HG03520 (cell line): Measurements from ENCODE around the gene INO80.

Experiments used
- ATAC-seq: cut with Tn5 transposase; IDR thresholded peaks from one replicate; pipeline ENCODE4 v1.9.1; 2021; ENCODE audit warnings: mild to moderate bottlenecking, moderate library complexity; ENCODE audit not compliant: unreplicated experiment

Gene INO80

DNA sequence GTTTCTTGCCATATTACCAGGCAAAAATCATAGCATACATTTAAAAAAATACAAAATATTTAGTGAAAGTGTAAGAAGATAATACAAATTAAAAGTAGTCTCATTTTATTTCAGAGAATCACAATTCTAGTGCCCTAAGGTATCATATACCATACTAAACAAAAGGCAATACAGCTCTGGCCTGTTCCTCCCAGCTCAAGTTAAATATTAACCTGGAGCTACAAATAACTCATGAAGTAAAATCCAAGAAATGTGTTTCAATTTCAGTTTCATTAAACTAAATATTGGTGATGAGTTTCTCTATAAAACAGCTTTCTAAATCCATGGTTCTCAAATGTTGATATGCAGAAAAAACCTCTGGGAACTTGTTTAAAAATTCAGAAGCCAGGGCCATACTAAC lies 67.7 kb downstream of the INO80 start:
- ATAC-seq = no peak

DNA sequence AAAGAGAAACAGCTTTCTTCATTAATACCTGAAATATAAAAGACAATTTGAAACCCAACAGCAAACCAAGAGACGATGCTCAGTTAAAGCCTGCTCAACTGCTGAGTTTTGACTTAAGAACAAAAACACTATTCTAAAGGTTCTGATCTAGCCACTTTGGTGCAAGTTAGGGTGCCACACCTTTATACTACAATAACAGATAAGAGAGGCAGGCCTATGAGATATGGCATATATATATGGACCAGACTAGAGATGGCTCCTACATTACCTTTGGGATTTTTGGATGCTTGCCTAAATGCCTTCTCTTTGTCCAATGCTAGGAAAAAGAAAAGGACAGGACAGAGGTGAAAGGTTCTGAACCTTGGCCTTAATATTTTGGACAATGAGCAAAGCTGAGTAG lies 68.6 kb downstream of the INO80 start:
- ATAC-seq = no peak

DNA sequence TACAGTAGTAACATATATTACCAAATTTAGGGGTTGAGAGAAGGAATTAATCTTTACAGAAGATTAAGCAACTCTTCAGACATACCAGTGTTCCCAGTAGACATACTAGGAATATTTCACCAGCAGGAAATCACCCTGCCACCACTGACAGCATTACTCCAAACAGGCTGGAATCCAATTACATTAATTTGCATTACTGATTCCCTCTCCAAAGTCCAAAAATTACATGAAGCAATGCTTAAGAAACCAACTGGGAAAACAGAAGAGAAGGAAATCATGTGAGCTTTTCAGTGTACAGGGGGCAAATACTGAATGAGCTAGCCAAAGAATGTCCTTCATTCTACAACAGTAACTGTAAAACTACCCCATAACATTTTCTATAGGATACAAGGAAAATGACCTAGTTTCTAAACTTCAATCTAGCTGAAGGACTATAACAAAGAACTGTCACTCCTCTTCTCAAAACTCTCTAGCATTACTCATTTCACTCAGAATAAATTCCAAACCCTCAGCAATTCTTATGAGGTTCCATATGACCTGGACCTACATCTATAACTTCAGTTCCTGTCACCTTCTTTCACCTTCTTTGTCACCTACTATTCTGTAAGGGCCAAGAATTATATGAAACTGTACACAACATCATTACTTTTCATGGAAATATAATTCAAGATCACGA lies 72.7 kb downstream of the INO80 start:
- ATAC-seq = no peak

DNA sequence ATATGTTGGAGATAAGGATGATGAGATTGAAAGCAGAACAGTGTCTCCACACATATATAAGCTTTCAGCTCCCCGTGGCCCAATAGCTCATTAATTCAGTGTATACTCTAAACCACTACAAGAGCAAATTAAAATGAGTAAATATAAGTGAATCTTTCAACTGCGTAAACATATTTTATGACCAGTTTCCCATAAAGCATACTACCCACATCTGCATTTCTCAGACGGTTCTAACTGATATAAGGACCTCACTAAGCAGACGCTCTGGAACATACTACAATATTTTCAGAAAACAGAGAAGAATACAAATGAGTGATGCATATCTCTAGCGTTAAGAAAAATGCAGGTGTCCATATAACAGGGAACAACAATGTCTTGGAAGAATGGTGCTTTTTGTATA lies 73.2 kb downstream of the INO80 start:
- no peak for ATAC-seq

- no peak for ATAC-seq
Observed at GRCh38 chr15:41039121-41039520, 77.0 kb downstream of the INO80 start.

GRCh38 chr15:41032079-41032328 lies 84.1 kb downstream of the INO80 start:
- ATAC-seq = no peak

DNA sequence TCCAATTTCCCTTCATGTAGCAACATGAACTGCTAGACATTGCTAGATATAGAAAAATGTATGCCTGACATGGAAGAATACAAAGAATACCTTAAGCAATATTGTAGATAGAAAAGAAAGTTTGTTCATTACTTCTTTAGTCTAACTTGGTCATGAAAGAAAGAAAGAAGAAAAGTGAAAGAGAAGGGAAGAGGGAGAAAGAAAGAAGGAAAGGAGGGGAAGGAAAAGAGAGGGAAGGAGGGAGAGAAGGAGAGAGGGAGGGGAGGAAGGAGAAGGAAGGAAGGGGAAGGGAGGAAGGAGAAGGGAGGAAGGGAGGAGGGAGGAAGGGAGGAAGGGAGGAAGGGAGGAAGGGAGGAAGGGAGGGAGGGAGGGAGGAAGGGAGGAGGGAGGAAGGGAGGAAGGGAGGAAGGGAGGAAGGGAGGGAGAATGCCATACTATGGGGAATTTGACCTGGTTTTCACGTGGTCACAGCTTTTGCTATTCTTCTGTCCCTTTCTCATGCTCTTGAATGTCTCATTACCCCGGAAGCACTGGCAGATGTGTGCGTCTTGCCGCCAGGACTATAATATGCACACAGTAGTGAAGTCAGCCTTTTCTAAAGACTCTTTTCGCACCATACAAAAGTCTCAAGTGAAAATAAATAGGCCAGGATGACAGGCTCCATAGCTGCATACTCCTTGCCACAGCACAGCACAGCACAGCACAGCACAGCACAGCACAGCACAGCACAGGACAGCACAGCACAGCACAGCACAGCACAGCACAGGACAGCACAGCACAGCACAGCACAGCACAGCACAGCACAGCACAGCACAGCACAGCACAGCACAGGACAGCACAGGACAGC lies 84.6 kb downstream of the INO80 start:
- no peak for ATAC-seq

DNA sequence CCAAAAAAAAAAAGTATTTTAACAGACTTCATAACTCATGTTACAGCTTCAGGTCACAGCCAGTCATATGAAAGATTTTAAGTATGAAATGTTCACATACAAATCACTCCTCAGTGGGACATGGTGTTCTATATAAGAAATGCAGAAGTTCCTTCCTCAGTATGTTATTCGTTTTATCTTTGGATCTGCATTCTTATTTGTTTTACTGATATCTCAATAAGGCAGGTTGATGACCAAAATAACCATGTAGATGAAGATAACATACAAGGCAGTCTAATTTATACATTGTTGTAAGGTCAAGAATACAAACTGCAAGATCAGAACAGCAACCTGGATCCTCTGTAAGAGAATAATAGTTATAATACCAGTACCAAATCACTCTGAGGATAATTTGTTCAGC lies 87.2 kb downstream of the INO80 start:
- no peak for ATAC-seq

DNA sequence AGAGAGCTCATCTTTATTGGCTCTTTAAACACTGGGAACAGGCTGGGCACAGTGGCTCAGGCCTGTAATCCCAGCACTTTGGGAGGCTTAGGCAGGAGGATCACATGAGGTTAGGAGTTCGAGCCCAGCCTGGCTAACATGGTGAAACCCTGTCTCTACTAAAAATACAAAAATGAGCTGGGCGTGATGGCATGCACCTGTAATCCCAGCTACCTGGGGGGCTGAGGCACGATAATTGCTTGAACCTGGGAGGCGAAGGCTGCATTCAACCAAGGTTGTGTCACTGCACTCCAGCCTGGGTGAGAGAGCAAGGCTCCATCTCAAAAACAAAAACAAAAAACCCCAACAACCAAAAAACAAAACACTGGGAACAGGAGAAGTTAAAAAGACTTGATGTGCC lies 90.7 kb downstream of the INO80 start:
- ATAC-seq = no peak

DNA sequence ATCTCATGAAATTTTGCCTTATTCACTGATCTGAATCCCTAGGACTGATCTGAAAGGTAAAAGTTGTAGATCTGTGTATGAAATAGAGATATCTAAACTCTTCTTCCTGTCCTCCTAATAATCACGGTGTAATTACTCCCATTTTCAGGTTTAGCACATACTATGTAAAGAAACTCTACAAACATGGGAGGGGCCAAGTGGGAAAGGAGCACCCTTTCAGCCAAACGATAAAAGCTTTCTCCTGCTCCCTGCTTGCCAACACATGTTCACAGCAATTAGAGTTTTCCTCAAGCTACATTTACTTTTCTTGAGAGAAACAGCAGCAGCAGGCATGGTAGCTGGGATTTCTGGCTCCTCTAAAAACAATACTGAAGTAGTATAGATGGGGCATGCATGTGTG lies 91.2 kb downstream of the INO80 start:
- no peak for ATAC-seq

DNA sequence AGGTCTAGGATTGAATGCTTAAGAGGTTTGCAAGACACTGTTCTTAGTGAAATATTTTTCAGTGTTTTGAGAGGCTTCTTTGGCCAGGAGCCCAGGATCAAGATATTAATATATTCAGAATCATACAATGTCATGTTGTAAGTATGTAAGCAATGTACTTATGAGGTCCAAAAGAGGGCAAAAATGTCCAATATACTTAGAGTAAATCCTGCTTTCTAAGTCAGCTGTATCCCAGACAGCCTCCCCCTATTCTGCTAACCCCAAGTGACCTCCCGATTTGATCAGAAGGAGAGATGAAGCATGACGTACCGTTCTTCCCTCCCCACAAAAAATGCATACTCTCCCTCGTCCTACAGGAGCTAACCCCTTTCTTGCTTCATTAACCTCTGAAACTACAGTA lies 91.9 kb downstream of the INO80 start:
- ATAC-seq = no peak

DNA sequence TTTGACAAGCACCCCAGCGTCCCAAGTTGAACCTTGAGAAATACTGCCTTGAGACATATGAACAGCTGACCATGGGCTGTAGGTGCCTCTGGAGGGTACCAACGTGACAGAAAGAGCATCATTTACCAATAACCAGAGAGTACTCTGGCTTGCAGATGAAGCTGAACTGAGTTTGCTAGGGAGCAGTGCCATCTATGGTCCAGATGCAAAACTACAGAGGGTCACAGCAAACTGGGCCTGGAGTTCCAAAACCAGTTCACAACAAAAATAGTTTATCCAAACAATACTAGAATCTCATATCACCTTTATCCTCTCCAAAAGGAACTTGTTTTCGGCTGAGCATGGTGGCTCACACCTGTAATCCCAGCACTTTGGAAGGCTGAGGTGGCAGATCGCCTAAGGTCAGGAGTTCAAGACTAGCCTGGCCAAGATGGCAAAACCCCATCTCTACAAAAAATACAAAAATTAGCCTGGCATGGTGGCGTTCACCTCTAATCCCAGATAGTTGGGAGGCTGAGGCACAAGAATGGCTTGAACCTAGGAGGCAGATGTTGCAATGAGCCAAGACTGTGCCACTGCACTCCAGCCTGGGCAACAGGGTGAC lies 93.5 kb downstream of the INO80 start:
- no peak for ATAC-seq

DNA sequence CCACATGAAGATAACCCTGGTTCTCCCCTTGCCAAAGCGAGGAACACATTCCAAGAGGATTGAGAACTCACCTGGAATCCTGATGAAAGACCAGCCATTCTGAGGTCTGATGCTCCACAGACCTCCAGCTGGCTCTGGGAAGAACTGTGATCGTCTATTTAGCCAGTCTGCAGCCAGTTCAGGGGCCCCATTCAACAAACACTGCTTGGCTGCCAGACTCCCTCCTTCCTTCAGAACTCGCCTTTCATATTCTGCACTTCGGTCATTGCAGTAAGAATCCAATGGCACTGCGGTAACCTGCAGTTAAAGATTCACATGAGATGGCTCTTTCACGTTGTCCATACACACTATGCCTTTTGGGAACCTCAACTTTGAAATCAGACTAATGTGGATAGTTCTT lies 95.3 kb downstream of the INO80 start:
- ATAC-seq = no peak

GRCh38 chr15:41020311-41020710 lies 95.8 kb downstream of the INO80 start:
- ATAC-seq = no peak

- ATAC-seq = no peak
Observed at GRCh38 chr15:41019174-41019573, 96.9 kb downstream of the INO80 start.

- no peak for ATAC-seq
Observed at GRCh38 chr15:41018534-41018933, 97.5 kb downstream of the INO80 start.

DNA sequence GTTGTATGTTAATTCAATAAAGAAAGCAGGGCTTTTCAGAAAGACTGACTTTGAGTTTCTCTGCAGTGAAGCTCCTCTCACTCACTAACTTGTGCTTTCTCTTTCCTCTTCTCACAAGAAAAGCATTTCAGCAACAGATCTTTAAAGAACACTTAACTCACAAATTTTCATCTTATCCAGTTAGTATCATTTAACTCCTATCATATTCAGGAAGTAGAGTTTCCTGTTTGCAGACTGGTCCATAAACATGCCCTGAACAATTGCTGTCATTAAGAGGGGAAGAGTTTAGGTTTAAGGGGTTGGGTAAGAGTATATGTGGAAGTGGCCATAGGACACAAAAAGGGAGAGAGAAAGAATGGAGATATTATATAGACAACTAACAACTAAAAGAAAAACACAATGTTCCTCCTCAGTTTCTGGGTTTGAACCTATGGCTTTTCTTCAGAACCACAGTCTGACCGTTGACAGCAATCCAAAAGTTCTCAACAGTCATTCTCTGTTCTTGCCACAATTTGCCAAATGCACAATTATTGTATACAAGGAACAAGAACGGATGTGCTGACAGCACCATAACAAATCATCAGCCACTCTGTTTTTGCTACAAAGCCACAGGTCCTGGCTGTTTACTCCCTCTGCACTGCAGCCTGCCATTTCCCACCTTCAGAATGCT lies 98.9 kb downstream of the INO80 start:
- ATAC-seq = no peak

DNA sequence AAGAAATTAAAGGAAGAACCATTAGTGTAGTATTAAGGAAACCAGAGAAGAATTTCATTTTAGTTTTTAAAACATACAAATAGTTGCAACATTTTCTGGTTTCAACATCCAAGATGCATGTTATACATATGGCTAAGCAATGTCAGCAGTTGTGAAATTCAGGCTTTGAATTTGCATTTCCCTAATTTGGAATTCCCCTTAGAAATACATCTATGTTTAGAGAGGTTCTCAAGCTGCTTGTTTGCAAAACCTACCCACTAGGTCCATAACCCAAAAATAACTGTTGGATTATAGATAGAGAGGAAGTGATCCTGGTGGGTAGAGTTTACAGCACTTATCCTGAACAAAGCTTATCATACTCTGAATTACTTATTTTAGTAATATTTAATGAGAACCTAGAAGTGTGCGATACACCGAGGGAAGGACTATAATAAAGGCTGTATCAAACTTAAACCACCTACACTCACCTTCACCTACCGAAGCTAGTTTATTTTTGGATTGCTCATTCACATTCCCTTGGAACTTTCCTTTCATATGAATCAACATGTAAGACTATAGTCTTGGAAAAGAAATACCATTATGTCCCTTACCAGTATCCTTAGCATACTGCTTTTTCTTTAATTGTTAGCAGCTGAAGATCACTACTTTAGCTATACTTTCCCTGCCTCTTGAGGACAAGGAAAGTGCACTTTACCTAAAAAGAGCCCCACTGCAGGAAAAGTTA lies 102.2 kb downstream of the INO80 start:
- no peak for ATAC-seq

GRCh38 chr15:41011055-41011815 lies 104.8 kb downstream of the INO80 start:
- ATAC-seq = no peak

- ATAC-seq = no peak
Observed at GRCh38 chr15:41010345-41010744, 105.7 kb downstream of the INO80 start.
